Subcutaneous abdominal adipose tissue (tissue), 5 donors: ENCODE data around the gene EVPLL.
"Not testable (repeated sequence)": the region's sequence is repeated elsewhere in the genome, so short reads cannot be mapped to it uniquely, and the experiment has no call there.

Source experiments
- H3K27ac ChIP-seq: one replicate; pipeline ENCODE4 v1.7.0; 2013; ENCODE audit warnings: low read depth, mild to moderate bottlenecking, inconsistent platforms, low read length, moderate library complexity
- H3K27me3 ChIP-seq, 5 donors: one replicate each; pipeline ENCODE4 v1.7.0; 2013; ENCODE audit warnings: low read length in 5 of 5, inconsistent platforms in 1 of 5; ENCODE audit not compliant: control insufficient read depth in 5 of 5, insufficient read depth in 4 of 5
- H3K36me3 ChIP-seq, 5 donors: one replicate each; pipeline ENCODE4 v1.7.0; 2013; ENCODE audit warnings: low read length in 5 of 5; ENCODE audit not compliant: control insufficient read depth in 5 of 5, insufficient read depth in 5 of 5
- H3K4me1 ChIP-seq, 5 donors: one replicate each; pipeline ENCODE4 v1.7.0; 2013; ENCODE audit warnings: low read length in 5 of 5, mild to moderate bottlenecking in 3 of 5, moderate library complexity in 1 of 5; ENCODE audit not compliant: control insufficient read depth in 5 of 5, insufficient read depth in 5 of 5
- H3K4me3 ChIP-seq, 5 donors: one replicate each; pipeline ENCODE4 v1.7.0; 2013; ENCODE audit warnings: low read length in 5 of 5, low read depth in 1 of 5
- H3K9ac ChIP-seq, 5 donors: one replicate each; pipeline ENCODE4 v1.7.0; 2013; ENCODE audit warnings: low read length in 5 of 5, mild to moderate bottlenecking in 4 of 5, moderate library complexity in 3 of 5
- H3K9me3 ChIP-seq, 5 donors: one replicate each; pipeline ENCODE4 v1.7.0; 2013; ENCODE audit warnings: low read length in 5 of 5; ENCODE audit not compliant: control insufficient read depth in 5 of 5
- donor health status: healthy.
- donor health status: healthy.
- donor health status: healthy.
- donor health status: healthy.
- donor health status: healthy.

Gene EVPLL

DNA sequence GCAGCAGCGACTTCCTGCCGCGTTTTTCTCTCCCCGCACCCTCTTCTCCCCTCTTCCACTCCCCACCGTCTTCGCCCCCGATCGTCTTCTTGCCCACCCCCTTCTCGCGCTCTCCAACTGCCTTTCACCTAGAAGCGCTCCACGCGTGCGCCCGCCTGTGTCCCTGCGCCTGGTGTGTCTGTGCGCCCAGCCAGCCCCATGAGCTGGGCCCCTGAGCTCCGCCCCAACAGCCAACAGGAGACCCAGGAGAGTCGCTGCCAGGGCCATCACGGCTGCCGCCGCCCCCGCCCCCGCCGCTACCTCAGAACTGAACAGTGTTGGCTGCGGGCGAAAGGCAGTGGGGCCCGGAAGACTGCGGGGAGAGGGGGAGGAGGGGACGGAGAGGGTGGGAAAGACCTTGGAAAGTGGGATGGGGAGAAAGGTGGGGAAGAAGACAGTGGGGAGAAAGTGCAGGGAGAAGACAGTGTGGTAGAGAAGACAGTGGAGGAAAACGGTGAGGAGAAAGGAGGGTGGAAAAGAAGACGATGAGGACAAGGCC lies 34.5 kb downstream of the EVPLL start:
- not testable (repeated sequence) for H3K9ac ChIP-seq, H3K27me3 ChIP-seq, H3K36me3 ChIP-seq, H3K9me3 ChIP-seq, H3K27ac ChIP-seq, H3K4me1 ChIP-seq
- H3K4me3 ChIP-seq = peak overlapping the region in 1 of 5 donors; percentile 59

GRCh38 chr17:18421521-18421920 lies 43.9 kb downstream of the EVPLL start:
- not testable (repeated sequence) for H3K27ac ChIP-seq, H3K36me3 ChIP-seq, H3K9ac ChIP-seq, H3K27me3 ChIP-seq, H3K4me1 ChIP-seq, H3K9me3 ChIP-seq, H3K4me3 ChIP-seq

DNA sequence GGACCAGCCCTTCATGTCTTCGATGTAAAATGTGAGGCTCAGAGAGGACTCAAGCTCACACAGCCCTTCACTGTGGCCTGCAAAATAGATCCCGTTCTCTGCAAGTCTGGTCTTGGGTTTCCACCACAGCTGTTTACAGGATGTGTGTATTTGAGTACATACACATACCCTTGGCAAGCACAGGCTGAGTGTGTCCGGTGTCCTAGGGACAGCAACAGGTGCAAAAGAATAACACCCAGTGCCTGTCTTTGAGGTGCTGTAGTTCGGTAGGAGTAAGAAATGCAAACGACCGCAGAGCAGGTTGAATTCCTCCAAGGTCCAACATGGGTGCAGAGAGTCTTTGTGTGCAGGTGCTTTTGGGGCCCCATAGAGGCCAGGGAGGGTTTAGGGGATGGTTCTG lies 44.9 kb downstream of the EVPLL start:
- not testable (repeated sequence) for H3K4me3 ChIP-seq, H3K36me3 ChIP-seq, H3K9ac ChIP-seq, H3K27me3 ChIP-seq, H3K9me3 ChIP-seq, H3K27ac ChIP-seq, H3K4me1 ChIP-seq

DNA sequence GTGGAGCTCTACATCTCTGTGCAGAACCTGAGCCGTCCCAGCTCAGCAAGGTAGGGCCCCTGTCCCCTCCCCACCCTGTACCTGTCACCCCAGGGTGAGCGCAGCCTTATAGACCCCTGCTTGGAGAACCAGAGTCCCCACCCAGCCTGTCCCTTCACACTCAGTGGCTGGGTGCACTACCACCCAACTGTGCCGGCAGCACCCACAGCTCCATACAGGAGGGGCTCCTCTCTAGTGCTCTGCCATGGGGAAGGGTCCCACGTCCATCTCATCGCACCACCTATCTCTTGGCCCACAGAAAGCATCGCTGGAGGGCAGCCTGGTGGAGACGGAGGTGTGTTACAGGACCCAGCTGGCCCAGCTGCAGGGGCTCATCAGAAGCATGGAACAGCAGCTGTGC lies 45.4 kb downstream of the EVPLL start:
- H3K4me3 ChIP-seq, H3K9ac ChIP-seq, H3K36me3 ChIP-seq, H3K9me3 ChIP-seq, H3K4me1 ChIP-seq, H3K27ac ChIP-seq, H3K27me3 ChIP-seq: not testable (repeated sequence)

GRCh38 chr17:18425593-18425992 lies 48.0 kb downstream of the EVPLL start:
- H3K36me3 ChIP-seq, H3K9ac ChIP-seq, H3K4me1 ChIP-seq, H3K4me3 ChIP-seq, H3K27ac ChIP-seq, H3K27me3 ChIP-seq, H3K9me3 ChIP-seq: not testable (repeated sequence)

GRCh38 chr17:18426639-18427038 lies 49.1 kb downstream of the EVPLL start:
- not testable (repeated sequence) for H3K9ac ChIP-seq, H3K27ac ChIP-seq, H3K27me3 ChIP-seq, H3K36me3 ChIP-seq, H3K4me1 ChIP-seq, H3K9me3 ChIP-seq, H3K4me3 ChIP-seq

GRCh38 chr17:18432206-18432605 lies 54.6 kb downstream of the EVPLL start:
- not testable (repeated sequence) for H3K4me1 ChIP-seq

More at GRCh38 chr17:18432206-18432605, 54.6 kb downstream of the EVPLL start:
- H3K9ac ChIP-seq, H3K4me3 ChIP-seq, H3K27ac ChIP-seq, H3K36me3 ChIP-seq, H3K9me3 ChIP-seq, H3K27me3 ChIP-seq: not testable (repeated sequence)
